T-helper 1 cell treated with Interleukin-12 subunit alpha and Interleukin-12 subunit beta and Interleukin-4 antibody, amounts not matched to agents 30 ng/mL and 1 ng/mL, for 36 hours (primary cell): ENCODE results near the gene AHCYL2. TPM values are rescaled to one million over a fixed set of nuclear protein-coding genes. Genes with fewer than 3 reads are reported as not detected.
"Not testable (repeated sequence)": the region's sequence is repeated elsewhere in the genome, so short reads cannot be mapped to it uniquely, and the experiment has no call there.

Source experiments
- intact Hi-C: fragments of 100-400 bp; cut with micrococcal nuclease; formaldehyde crosslinking; loops from one replicate; pipeline ENCODE4 v1.15.1; 2024
- total RNA-seq: library from RNA; stranded (reverse); gene quantifications from 2 replicates; pipeline ENCODE4 v1.2.3, GENCODE V29; 2022

Gene AHCYL2
- total RNA-seq, 1 donor from 2014 or later, result 26.0 TPM

DNA sequence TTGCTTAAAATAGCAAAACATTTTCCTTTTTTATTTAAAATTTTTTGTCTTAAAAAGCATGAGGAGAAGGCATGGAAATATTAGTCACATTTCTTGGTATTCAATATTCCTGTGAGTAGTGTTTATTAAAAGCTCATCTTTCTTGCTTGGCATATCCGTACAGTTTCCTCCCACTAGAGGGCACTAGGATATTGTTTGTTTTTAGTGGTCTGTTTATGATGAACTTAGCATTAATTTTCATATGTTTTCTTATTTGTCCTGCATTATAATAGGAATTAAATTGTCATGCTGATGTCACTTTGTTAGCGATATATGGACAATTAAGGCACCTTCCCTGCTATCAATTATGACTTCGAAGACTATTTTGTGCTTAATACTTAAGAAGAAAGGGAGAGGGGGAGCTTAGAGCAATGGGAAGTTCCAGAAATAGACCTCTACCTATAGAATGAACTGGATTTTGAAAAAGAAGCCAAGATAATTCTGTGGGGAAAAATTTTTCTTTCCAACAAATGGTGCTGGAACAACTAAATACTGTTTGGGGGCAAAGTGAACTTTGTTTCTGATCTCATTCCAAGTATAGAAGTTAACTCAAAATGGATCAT lies 118.4 kb downstream of the AHCYL2 start:
- intact Hi-C loops, result loop anchor here (1.0 to 5.0 kb wide), 10 partner anchors 33 to 667 kb away; partner anchors contain the start of genes AHCYL2 and STRIP2

DNA sequence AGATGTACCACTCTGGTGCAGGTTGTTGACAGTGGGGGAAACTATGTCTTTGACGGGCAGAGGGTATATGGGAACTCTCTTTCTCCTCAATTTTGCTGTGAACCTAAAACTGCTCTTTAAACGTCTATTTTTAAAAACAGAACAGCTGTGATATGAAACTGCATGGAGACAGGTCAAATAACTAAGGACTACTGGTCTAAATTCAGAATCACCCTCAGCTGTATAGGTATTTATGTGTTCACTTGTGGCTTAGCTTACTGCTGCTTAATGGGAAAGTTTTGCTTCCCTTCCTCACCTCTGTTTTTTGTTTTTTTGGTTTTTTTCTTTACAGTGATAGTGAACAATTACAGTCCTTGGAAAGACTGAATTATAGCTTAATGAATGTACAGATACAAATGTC lies 122.5 kb downstream of the AHCYL2 start:
- intact Hi-C loops, result no loop called here

DNA sequence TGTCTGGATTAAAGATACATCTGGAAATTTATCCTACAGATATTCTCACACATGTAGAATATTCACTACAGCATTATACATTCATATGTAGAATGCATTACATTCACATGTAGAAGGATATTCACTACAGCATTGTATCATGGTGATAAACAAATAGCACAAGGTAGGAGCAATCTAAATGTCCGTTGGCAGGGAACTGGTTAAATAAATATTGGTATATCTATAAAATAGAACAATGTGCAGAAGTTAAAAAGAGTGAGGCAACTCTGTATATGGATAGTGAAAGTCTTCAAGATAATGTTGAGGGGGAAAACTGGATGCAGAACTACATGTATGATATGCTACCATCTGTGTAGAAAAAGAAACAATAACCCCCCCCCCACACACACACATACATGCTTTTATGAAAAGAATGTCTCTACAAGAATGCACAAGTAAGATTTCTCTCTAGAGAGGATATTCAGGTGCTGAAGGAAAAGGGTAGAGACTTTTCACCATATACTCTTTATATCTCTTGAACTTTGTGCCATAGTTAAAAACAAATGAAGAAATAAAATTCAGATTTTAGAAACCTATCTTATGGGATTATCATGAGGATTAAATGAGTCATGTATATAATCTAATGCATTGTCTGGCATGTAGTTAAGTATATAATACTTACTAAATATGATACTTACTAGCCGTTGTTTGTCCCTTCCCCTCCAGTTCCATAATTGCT lies 123.4 kb downstream of the AHCYL2 start:
- intact Hi-C loops, result no loop called here

- intact Hi-C loops, result no loop called here
These were observed 126.5 kb downstream of the AHCYL2 start for GRCh38 chr7:129351320-129351719.

GRCh38 chr7:129353104-129353503 lies 128.3 kb downstream of the AHCYL2 start:
- intact Hi-C loops, result not testable (repeated sequence)

GRCh38 chr7:129354428-129355157 lies 129.8 kb downstream of the AHCYL2 start:
- intact Hi-C loops, result no loop called here

- intact Hi-C loops, result no loop called here
These were observed 131.3 kb downstream of the AHCYL2 start for GRCh38 chr7:129356176-129356575.

- intact Hi-C loops, result no loop called here
These were observed 134.3 kb downstream of the AHCYL2 start for GRCh38 chr7:129359176-129359575.

- intact Hi-C loops, result no loop called here
These were observed 134.8 kb downstream of the AHCYL2 start for GRCh38 chr7:129359638-129360037.

- intact Hi-C loops, result no loop called here
These were observed 136.9 kb downstream of the AHCYL2 start for GRCh38 chr7:129361771-129362170.

DNA sequence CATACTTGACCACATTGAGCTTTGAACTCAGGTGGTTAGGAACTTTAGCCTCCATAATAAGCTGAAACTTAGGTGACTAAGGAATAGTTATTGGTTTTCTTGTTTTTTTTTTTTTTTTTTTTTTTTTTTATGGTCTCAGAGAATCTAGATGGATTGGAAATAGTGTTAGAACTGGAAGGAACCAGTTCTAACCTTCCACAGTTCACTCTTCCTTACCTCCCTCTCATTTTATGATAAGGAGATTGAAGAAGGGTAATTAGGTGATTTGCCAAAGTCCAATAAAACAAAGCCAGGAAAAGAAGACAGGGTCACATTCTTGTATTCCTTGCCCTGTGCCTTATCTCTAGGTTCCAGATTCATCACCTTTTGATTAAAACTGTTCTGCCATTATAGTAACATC lies 137.7 kb downstream of the AHCYL2 start:
- intact Hi-C loops, result no loop called here

DNA sequence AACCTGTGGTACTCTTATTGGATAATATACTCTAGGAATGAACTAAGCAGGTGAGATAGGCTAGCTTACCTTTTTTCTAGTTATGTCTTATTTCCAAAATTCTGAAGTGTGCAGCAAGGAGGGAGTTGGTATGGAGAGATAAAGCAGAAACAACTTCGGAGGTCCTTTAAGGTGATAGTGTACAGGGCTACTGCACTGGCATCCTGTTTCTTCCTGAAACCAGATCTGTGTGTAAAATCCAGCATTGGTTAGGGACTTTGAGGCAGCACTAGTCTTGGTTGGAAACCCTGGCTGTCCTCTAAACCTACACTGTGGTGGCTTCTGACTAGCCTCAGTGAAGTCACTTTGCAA lies 142.5 kb downstream of the AHCYL2 start:
- intact Hi-C loops, result loop anchor here (1.0 to 2.0 kb wide), 10 partner anchors 23 to 643 kb away; partner anchors contain the start of genes AHCYL2 and STRIP2

DNA sequence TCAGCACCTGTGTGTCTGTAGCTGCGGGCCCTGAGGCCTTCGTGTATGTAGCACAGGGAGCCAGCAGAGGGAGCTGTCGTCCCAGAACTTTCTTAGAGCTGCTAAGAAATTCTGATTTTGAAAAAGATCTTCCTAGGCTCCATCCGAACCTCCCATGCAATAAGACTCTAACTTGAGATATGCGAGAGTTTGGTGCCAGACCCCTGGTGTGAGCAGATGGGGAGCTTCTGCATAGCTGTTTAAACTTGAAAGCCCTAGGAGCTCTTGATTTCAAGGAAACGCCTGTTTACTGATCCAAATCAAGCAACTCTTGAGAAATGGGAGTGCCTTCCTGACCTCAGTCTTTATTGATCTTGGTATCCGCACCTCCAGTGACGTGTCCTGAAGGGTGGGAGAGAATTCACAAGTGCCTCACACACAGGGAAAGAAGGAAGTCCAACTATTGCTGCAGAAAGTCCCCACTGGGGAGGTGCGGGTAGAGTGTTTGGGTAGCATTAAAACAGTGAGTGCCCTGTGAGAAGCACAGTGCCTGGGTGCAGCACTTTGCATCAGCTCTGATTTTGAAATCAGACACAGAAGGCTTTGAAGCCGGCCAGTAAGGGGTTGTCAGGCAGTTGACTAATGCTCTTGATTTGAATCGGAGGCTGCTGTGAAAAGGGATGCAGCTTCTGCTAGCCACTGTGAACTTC lies 143.0 kb downstream of the AHCYL2 start:
- intact Hi-C loops, result loop anchor here (1.0 to 2.0 kb wide), 12 partner anchors 8 to 643 kb away; partner anchors contain the start of genes AHCYL2, NRF1 and STRIP2

DNA sequence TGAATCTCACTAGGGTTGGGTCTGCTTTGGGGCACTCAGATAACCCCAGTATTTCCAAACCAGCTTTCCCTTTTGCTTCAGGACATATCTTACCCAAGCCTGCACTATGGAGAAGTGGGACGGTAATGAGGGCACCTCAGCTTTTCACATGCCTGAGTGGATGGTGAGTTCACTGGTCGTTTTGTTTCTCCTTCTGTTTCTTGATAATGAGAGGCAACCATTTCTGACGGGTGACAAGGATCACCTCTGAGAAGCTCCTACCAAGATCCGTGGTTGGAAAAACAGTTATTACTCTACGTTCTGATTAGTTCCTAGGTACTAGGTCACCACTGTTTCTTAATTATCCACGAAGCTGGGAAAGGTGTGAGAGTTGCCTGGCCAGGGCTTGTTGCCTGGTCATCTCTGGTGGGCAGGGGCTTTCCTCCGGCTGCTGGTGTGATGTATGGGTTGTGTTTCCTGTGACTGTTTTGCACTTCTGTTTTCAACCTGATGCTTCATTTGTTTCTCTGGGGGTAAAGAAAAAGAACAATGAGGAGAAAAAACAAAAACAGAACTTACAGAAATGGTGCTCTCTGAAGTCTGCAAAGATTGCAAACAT lies 143.7 kb downstream of the AHCYL2 start:
- intact Hi-C loops, result loop anchor here (1.0 to 2.0 kb wide), 2 partner anchors 8 to 242 kb away; partner anchors contain the start of gene NRF1

DNA sequence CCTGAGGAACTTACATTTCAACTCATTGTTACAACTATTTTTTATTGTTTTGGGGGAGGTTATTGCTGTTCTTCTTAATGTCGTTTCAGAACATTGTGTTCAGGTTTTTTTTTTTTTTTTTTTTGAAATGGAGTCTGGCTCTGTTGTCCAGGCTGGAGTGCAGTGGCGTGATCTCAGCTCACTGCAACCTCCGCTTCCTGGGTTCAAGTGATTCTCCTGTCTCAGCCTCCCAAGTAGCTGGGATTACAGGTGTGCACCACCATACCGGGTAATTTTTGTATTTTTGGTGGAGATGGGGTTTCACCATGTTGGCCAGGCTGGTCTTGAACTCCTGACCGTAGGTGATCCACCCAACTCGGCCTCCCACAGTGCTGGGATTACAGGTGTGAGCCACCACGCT lies 144.6 kb downstream of the AHCYL2 start:
- intact Hi-C loops, result loop anchor here (2.0 kb wide), 1 partner anchor 241 kb away; the partner anchor contains the start of gene NRF1

DNA sequence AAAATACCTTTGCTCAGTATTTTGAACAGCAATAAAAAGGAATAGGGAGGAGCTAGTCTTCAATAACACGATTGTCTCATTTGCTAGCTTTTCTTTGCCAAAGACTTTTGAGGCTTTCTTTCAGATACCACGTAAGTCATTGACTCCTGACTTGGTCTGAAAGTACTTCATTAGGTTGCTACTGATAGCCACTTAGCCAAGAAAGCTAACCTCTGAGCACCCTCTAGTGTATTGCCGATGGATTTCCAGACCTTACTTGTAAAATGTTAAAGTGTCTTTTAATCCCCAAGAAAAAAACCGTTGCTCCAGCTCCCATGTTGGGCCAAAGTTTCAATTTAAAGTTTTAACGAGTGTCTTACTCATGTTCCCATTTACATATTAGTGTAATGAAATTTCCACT lies 146.0 kb downstream of the AHCYL2 start:
- intact Hi-C loops, result loop anchor here (1.0 kb wide), 1 partner anchor 10 kb away; no protein-coding TSS in a partner anchor

GRCh38 chr7:129371487-129371886 lies 146.7 kb downstream of the AHCYL2 start:
- intact Hi-C loops, result loop anchor here (1.0 kb wide), 1 partner anchor 10 kb away; no protein-coding TSS in a partner anchor

- intact Hi-C loops, result no loop called here
These were observed 149.0 kb downstream of the AHCYL2 start for GRCh38 chr7:129373651-129374428.

- intact Hi-C loops, result no loop called here
These were observed 150.5 kb downstream of the AHCYL2 start for GRCh38 chr7:129375141-129375938.
